ENCODE measurements around the gene CHST5. TPM values are rescaled to one million over a fixed set of nuclear protein-coding genes. Genes with fewer than 3 reads are reported as not detected.

Gene CHST5
- total RNA-seq, 1 donor from 2014 or later: not detected

- H3K36me3 ChIP-seq (ENCODE audit: control insufficient read depth, insufficient read depth, low read length): no peaks in the 10 kb centered on the region
Measured at GRCh38 chr16:75497558-75497957, 38.4 kb downstream of the CHST5 start.

GRCh38 chr16:75495076-75495674, 40.7 kb downstream of the CHST5 start, which contains the start of gene CHST6:
Gene CHST6 (minus strand): TSS chr16:75495441. CDS start chr16:75479828, 15,613 bp downstream.
- no peak for DNase-seq (ENCODE audit: low read depth)

More at GRCh38 chr16:75497558-75497957, 38.4 kb downstream of the CHST5 start:
- no peak for TF ChIP-seq CTCF (IDR thresholded peaks at IDR 0.05; ENCODE audit: insufficient read depth, low read length, poor library complexity, severe bottlenecking)
- peaks cover 2% of the 10 kb centered on the region for H3K27me3 ChIP-seq (ENCODE audit: control insufficient read depth, insufficient read depth, low read length)
- no peak overlapping the region for H3K4me3 ChIP-seq (ENCODE audit: low read depth, low read length)
- no peak for DNase-seq (ENCODE audit: low read depth)

GRCh38 chr16:75494661-75495075, 41.2 kb downstream of the CHST5 start:
- DNase-seq (ENCODE audit: low read depth): no peak
- Histone ChIP-seq H3K27me3 (ENCODE audit: control insufficient read depth, insufficient read depth, low read length) (peaks cover 2% of the 10 kb centered on the region), H3K36me3 (ENCODE audit: control insufficient read depth, insufficient read depth, low read length) (no peaks in the 10 kb centered on the region), H3K4me3 (ENCODE audit: low read depth, low read length) (peak overlapping the region; percentile 20)
- TF ChIP-seq CTCF (IDR thresholded peaks at IDR 0.05; ENCODE audit: insufficient read depth, low read length, poor library complexity, severe bottlenecking): no peak

More at GRCh38 chr16:75495076-75495674, 40.7 kb downstream of the CHST5 start, which contains the start of gene CHST6:
- Histone ChIP-seq H3K4me3 (ENCODE audit: low read depth, low read length) (peak within 1 kb of the TSS; percentile 20), H3K36me3 (ENCODE audit: control insufficient read depth, insufficient read depth, low read length) (no peaks in the 10 kb centered on the region), H3K27me3 (ENCODE audit: control insufficient read depth, insufficient read depth, low read length) (peaks cover 2% of the 10 kb centered on the region)
- no peak for TF ChIP-seq CTCF (IDR thresholded peaks at IDR 0.05; ENCODE audit: insufficient read depth, low read length, poor library complexity, severe bottlenecking)

- Histone ChIP-seq H3K36me3 (ENCODE audit: control insufficient read depth, insufficient read depth, low read length) (no peaks in the 10 kb centered on the region), H3K4me3 (ENCODE audit: low read depth, low read length) (no peak overlapping the region), H3K27me3 (ENCODE audit: control insufficient read depth, insufficient read depth, low read length) (peaks cover 2% of the 10 kb centered on the region)
- TF ChIP-seq CTCF (IDR thresholded peaks at IDR 0.05; ENCODE audit: insufficient read depth, low read length, poor library complexity, severe bottlenecking): no peak
- no peak for DNase-seq (ENCODE audit: low read depth)
Measured at GRCh38 chr16:75494184-75494583, 41.7 kb downstream of the CHST5 start.

GRCh38 chr16:75491876-75492275, 44.0 kb downstream of the CHST5 start:
- TF ChIP-seq CTCF (IDR thresholded peaks at IDR 0.05; ENCODE audit: insufficient read depth, low read length, poor library complexity, severe bottlenecking): peak; percentile 50
- peaks cover 2% of the 10 kb centered on the region for H3K27me3 ChIP-seq (ENCODE audit: control insufficient read depth, insufficient read depth, low read length)
- DNase-seq (ENCODE audit: low read depth): no peak
- no peaks in the 10 kb centered on the region for H3K36me3 ChIP-seq (ENCODE audit: control insufficient read depth, insufficient read depth, low read length)
- no peak overlapping the region for H3K4me3 ChIP-seq (ENCODE audit: low read depth, low read length)

- Histone ChIP-seq H3K36me3 (ENCODE audit: control insufficient read depth, insufficient read depth, low read length) (no peaks in the 10 kb centered on the region), H3K27me3 (ENCODE audit: control insufficient read depth, insufficient read depth, low read length) (no peaks in the 10 kb centered on the region), H3K4me3 (ENCODE audit: low read depth, low read length) (no peak overlapping the region)
- no peak for TF ChIP-seq CTCF (IDR thresholded peaks at IDR 0.05; ENCODE audit: insufficient read depth, low read length, poor library complexity, severe bottlenecking)
- DNase-seq (ENCODE audit: low read depth): no peak
Measured at GRCh38 chr16:75488322-75488721, 47.6 kb downstream of the CHST5 start.

Data from kidney epithelial cell (primary cell).